B cell (primary cell): ENCODE results near the gene GTPBP4. TPM values are rescaled to one million over a fixed set of nuclear protein-coding genes. Genes with fewer than 3 reads are reported as not detected.

Experiments used
- ATAC-seq: fragments of 200-7000 bp; cut with Tn5 transposase; one replicate; pipeline ENCODE4 v1.10.0; 2021; ENCODE audit warnings: low read depth, mild to moderate bottlenecking, moderate number of reproducible peaks, moderate library complexity
- CTCF ChIA-PET: fragments of 350-600 bp; sonication (Branson Sonifier 250); formaldehyde crosslinking; loops from one replicate; lab custom pipeline; 2021; ENCODE audit warnings: antibody characterized with exemption, inconsistent platforms; lab: Charles Lee
- POLR2A ChIA-PET: fragments of 350-600 bp; sonication (Branson Sonifier 250); formaldehyde crosslinking; loops from one replicate; lab custom pipeline; 2021; ENCODE audit warnings: antibody characterized with exemption; lab: Charles Lee
- DNase-seq: peaks from one replicate; pipeline ENCODE4 v3.0.0; 2013
- H2AFZ ChIP-seq: 2 replicates; pipeline ENCODE4 v1.6.1; 2012; ENCODE audit warnings: mild to moderate bottlenecking, low read depth, low read length; ENCODE audit not compliant: insufficient read depth, poor library complexity, severe bottlenecking
- H3K27ac ChIP-seq, 2 donors: 1 replicate in 1 of 2; 2 replicates in 1 of 2; pipeline ENCODE4 v1.5.1; 2012 to 2013; ENCODE audit warnings: low read length in 2 of 2, mild to moderate bottlenecking in 2 of 2, moderate library complexity in 1 of 2
- H3K27me3 ChIP-seq, 4 experiments: fragments of 200-600 bp in 1 of 4; sonication (generic) in 1 of 4; replicated peaks in 1 of 4; 1 replicate in 2 of 4; 2 replicates in 2 of 4; pipeline versions ENCODE4 v1.6.1 to v1.7.0; 2013 to 2016; ENCODE audit warnings: low read length in 3 of 4, mild to moderate bottlenecking in 2 of 4, mixed read lengths in 1 of 4, moderate library complexity in 1 of 4; ENCODE audit not compliant: insufficient read depth in 4 of 4, control insufficient read depth in 3 of 4; ENCODE audit errors: control extremely low read depth in 1 of 4
- H3K36me3 ChIP-seq, 2 experiments: replicated peaks in 1 of 2; 1 replicate in 1 of 2; 2 replicates in 1 of 2; pipeline versions ENCODE4 v1.6.1 to v1.7.1; 2013; ENCODE audit warnings: low read length in 1 of 2; ENCODE audit not compliant: insufficient read depth in 2 of 2, control insufficient read depth in 1 of 2; ENCODE audit errors: control extremely low read depth in 1 of 2, extremely low read depth in 1 of 2
- H3K4me1 ChIP-seq, 2 donors: fragments of 200-600 bp in 1 of 2; sonication (generic) in 1 of 2; 1 replicate in 1 of 2; 2 replicates in 1 of 2; pipeline versions ENCODE4 v1.5.1 to v1.6.1; 2013 to 2017; ENCODE audit warnings: low read length in 2 of 2; ENCODE audit not compliant: control insufficient read depth in 2 of 2, insufficient read depth in 2 of 2
- H3K4me2 ChIP-seq: replicated peaks from 2 replicates; pipeline ENCODE3; 2012; ENCODE audit warnings: mild to moderate bottlenecking, low read depth, low read length; ENCODE audit not compliant: poor library complexity, severe bottlenecking
- H3K4me3 ChIP-seq, 5 experiments: fragments of 200-600 bp in 1 of 5; sonication (generic) in 1 of 5; 1 replicate in 3 of 5; 2 replicates in 2 of 5; pipeline versions ENCODE4 v1.5.1 to v1.7.0; 2011 to 2016; ENCODE audit warnings: low read length in 4 of 5, mild to moderate bottlenecking in 4 of 5, low read depth in 2 of 5, control low read depth in 1 of 5, moderate library complexity in 1 of 5; ENCODE audit not compliant: insufficient read depth in 1 of 5; ENCODE audit errors: control extremely low read depth in 1 of 5, extremely low read depth in 1 of 5
- H3K79me2 ChIP-seq: fragments of 200-600 bp; sonication (generic); one replicate; pipeline ENCODE4 v1.6.0; 2016; ENCODE audit warnings: low read length; ENCODE audit not compliant: control insufficient read depth, insufficient read depth
- H3K9ac ChIP-seq: fragments of 200-600 bp; sonication (generic); 2 replicates; pipeline ENCODE4 v1.6.1; 2017; ENCODE audit warnings: mild to moderate bottlenecking, low read length, moderate library complexity
- H3K9me3 ChIP-seq, 3 donors: one replicate each; pipeline versions ENCODE4 v1.6.1 to v1.7.1; 2013; ENCODE audit warnings: low read length in 2 of 3; ENCODE audit not compliant: control insufficient read depth in 2 of 3, insufficient read depth in 1 of 3; ENCODE audit errors: control extremely low read depth in 1 of 3
- H4K20me1 ChIP-seq: 2 replicates; pipeline ENCODE4 v1.6.0; 2012; ENCODE audit warnings: mild to moderate bottlenecking, low read length; ENCODE audit not compliant: insufficient read depth, control insufficient read depth, poor library complexity, severe bottlenecking
- H3K27ac Mint-ChIP-seq: one replicate; pipeline ENCODE4 v1.8.0; 2021; ENCODE audit warnings: mixed read lengths
- H3K27me3 Mint-ChIP-seq: one replicate; pipeline ENCODE4 v1.8.0; 2021; ENCODE audit warnings: mixed read lengths
- H3K4me1 Mint-ChIP-seq: one replicate; pipeline ENCODE4 v1.8.0; 2021; ENCODE audit warnings: mixed read lengths
- H3K4me3 Mint-ChIP-seq: one replicate; pipeline ENCODE4 v1.8.0; 2021; ENCODE audit warnings: mixed read lengths
- H3K9me3 Mint-ChIP-seq: one replicate; pipeline ENCODE4 v1.8.0; 2022; ENCODE audit warnings: mixed read lengths; ENCODE audit not compliant: insufficient read depth
- EZH2 ChIP-seq: IDR thresholded peaks from 2 replicates; pipeline ENCODE4 v1.6.1; 2012; ENCODE audit warnings: borderline replicate concordance, low read depth, mild to moderate bottlenecking, moderate library complexity, low read length; ENCODE audit not compliant: insufficient read depth, poor library complexity, severe bottlenecking
- WGBS: methylation state at CpG from one replicate; pipeline ENCODE4 v1.1.5; 2013; ENCODE audit warnings: missing lambda C conversion rate; ENCODE audit not compliant: insufficient coverage; 5-methylcytosine and 5-hydroxymethylcytosine counted together
- intact Hi-C: fragments of 100-400 bp; cut with micrococcal nuclease; formaldehyde crosslinking; loops from one replicate; pipeline ENCODE4 v1.10.0; 2022
- polyA plus RNA-seq: library from polyadenylated mRNA; depleted of rRNA; stranded (reverse); fragments of >200 nt; gene quantifications from 2 replicates; pipeline ENCODE4 v1.2.3, GENCODE V29; 2012
- total RNA-seq, 2 donors: library from RNA; stranded (reverse); fragments of 120-200 nt in 1 of 2; gene quantifications; 1 replicate in 1 of 2; 2 replicates in 1 of 2; pipeline versions ENCODE4 v1.2.3 to v1.2.4, GENCODE V29; 2013 to 2022
- TF ChIP-seq, protein P1 (sequence below): fragments of 200-600 bp; IDR thresholded peaks from one replicate; pipeline ENCODE4 v1.8.0; 2022; ENCODE audit warnings: antibody characterized with exemption, mild to moderate bottlenecking

The GTPBP4 gene
- total and polyA plus RNA-seq, 2 donors (not counting 1 experiment from before 2014, with no cell fraction given), result 11.8 to 45.4 TPM

DNA sequence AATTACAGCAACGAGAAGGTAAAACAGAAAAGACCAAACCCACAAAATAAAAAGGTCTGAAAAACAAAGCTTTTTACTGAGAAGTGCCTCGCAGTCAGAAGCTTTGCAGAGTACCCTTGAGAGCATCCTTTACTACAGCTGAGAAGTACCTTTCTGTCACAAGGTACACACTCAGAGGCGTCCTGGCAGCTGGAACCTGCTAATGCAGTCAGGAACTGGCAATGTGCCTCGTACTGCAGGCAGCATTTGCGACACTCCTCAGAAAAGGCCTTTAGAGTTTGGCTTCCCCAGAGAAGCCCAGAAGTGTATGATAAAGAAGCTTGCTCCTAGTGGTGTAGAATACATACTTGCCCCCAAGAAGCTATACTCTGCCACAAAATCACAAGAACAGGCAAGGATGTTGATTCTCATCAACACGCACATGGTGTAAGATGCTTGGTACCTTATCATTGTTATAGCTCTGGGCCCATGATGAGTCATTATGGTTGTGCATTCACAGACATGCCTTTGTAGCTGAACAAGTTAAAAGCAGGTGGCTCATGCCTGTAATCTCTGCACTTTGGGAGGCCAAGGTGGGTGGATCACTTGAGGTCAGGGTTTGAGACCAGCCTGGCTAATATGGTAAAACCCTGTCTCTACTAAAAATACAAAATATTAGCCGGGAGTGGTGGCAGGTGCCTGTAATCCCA, 2.0 kb upstream of the GTPBP4 start:
- no peak overlapping the region for H3K27ac ChIP-seq
- H3K27me3 ChIP-seq, result no peaks in the 10 kb centered on the region
- H3K9ac ChIP-seq, result no peak overlapping the region
- CTCF ChIA-PET, result interaction anchor here (1.0 kb wide), 1 partner anchor 49 kb away, joined by 4 read pairs; no protein-coding TSS in a partner anchor
- no peak overlapping the region for H3K4me2 ChIP-seq
- peaks cover 0 to 4% of the 10 kb centered on the region in 2 experiments for H3K36me3 ChIP-seq
- POLR2A ChIA-PET, result interaction anchor here (2.2 kb wide), 1 partner anchor 54 kb away, joined by 14 read pairs; the partner anchor contains the start of gene LARP4B
- ATAC-seq (no peak), DNase-seq (no peak)
- Mint-ChIP-seq H3K27ac (no peak overlapping the region), H3K4me3 (peak overlapping the region; percentile 99), H3K27me3 (no peaks in the 10 kb centered on the region), H3K9me3 (no peaks in the 10 kb centered on the region), H3K4me1 (peaks cover 36% of the 10 kb centered on the region)
- peaks cover 23% of the 10 kb centered on the region for H4K20me1 ChIP-seq
- WGBS, result 94% methylated on average over 6 of the region's 7 CpGs
- peaks cover 39% of the 10 kb centered on the region for H3K79me2 ChIP-seq
- no peak for TF ChIP-seq EZH2
- TF ChIP-seq, protein P1, sequence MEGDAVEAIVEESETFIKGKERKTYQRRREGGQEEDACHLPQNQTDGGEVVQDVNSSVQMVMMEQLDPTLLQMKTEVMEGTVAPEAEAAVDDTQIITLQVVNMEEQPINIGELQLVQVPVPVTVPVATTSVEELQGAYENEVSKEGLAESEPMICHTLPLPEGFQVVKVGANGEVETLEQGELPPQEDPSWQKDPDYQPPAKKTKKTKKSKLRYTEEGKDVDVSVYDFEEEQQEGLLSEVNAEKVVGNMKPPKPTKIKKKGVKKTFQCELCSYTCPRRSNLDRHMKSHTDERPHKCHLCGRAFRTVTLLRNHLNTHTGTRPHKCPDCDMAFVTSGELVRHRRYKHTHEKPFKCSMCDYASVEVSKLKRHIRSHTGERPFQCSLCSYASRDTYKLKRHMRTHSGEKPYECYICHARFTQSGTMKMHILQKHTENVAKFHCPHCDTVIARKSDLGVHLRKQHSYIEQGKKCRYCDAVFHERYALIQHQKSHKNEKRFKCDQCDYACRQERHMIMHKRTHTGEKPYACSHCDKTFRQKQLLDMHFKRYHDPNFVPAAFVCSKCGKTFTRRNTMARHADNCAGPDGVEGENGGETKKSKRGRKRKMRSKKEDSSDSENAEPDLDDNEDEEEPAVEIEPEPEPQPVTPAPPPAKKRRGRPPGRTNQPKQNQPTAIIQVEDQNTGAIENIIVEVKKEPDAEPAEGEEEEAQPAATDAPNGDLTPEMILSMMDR, result no peak
- no peak overlapping the region for H3K4me3 ChIP-seq
- intact Hi-C loops, result loop anchor here (5.0 kb wide), 1 partner anchor 849 kb away; the partner anchor contains the start of gene ZMYND11
- H2AFZ ChIP-seq, result no peak overlapping the region
- peaks cover 0 to 5% (median 1%) of the 10 kb centered on the region in 3 donors for H3K9me3 ChIP-seq
- peaks cover 23 to 34% of the 10 kb centered on the region in 2 donors for H3K4me1 ChIP-seq
